Measurements from ENCODE around the gene SCUBE1.

DNA sequence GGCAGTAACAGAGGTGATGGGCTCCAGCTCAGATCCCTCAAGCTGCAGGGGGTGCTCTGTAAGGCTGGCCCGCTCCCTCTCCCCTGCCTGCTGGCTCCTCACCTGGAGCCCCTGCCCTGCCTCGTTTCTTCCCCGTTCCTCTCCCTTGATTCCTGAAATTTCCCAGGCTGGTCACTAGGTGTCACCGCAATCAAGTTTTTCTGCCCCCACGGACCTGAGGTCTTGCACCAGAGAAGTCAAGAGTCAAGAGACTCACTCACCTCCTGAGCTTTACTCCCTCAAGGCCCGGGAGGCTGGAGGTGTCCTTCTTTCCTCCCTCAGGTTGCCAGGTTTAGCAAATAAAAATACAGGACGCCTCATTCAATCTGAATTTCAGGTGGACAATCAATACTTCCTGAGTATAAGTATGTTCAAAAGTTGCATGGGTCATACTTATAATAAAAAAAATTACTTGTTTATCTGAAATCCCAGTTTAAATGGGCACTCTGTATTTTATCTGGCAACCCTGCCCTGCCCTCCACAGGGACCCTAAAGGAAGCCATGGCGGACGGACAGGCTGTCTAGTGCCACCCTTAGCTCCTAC lies 69.2 kb downstream of the SCUBE1 start:
- TF ChIP-seq, protein P1, sequence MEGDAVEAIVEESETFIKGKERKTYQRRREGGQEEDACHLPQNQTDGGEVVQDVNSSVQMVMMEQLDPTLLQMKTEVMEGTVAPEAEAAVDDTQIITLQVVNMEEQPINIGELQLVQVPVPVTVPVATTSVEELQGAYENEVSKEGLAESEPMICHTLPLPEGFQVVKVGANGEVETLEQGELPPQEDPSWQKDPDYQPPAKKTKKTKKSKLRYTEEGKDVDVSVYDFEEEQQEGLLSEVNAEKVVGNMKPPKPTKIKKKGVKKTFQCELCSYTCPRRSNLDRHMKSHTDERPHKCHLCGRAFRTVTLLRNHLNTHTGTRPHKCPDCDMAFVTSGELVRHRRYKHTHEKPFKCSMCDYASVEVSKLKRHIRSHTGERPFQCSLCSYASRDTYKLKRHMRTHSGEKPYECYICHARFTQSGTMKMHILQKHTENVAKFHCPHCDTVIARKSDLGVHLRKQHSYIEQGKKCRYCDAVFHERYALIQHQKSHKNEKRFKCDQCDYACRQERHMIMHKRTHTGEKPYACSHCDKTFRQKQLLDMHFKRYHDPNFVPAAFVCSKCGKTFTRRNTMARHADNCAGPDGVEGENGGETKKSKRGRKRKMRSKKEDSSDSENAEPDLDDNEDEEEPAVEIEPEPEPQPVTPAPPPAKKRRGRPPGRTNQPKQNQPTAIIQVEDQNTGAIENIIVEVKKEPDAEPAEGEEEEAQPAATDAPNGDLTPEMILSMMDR (IDR thresholded peaks at IDR 0.05) = peak in 3 of 4 experiments; percentile 79 to 86 (median 83)
- no peak for TF ChIP-seq POLR2AphosphoS5 (IDR thresholded peaks at IDR 0.05)
- TF ChIP-seq EP300 (IDR thresholded peaks at IDR 0.05) = no peak

Measured in gastroesophageal sphincter (tissue), 3 donors.